ENCODE results near the gene ARHGAP15. TPM values are rescaled to one million over a fixed set of nuclear protein-coding genes. Genes with fewer than 3 reads are reported as not detected.

The ARHGAP15 gene
- total and polyA plus RNA-seq, 4 donors, result 3.8 to 17.9 (median 13.2) TPM

DNA sequence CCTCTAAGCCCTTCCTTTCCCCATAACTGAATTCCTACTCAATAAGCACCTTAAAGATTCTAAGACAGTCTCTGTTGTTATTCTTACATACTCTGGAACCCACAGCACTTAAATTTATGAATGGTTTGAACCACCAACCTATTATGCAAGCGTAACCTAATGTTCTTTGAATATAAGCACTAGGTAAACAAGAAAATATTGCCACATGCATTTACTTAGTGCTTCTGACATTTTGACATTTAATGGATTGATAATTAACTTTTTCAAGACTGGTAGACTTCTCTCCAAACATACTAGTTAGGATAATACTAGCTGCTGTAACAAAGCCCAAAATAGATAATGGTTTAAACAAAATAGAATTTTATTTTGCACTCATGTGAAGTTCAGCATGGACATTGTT lies 164.8 kb downstream of the ARHGAP15 start:
- TF ChIP-seq EGR1 (IDR thresholded peaks at IDR 0.05; ENCODE audit: low read depth in 2 of 2) (peak in 1 of 2 donors; percentile 51), FOXA2 (IDR thresholded peaks at IDR 0.05) (peak; percentile 99), JUND (IDR thresholded peaks at IDR 0.05) (peak in 1 of 2 donors; percentile 60), TAF1 (conservative IDR thresholded peaks at IDR 0.05) (no peak), HNF4A (conservative IDR thresholded peaks at IDR 0.05) (peak; percentile 42 to 71), SP1 (IDR thresholded peaks at IDR 0.05) (peak; percentile 41), NR2F2 (IDR thresholded peaks at IDR 0.05) (peak; percentile 84), ATF3 (IDR thresholded peaks at IDR 0.05) (no peak), HNF4G (IDR thresholded peaks at IDR 0.05) (no peak), YY1 (IDR thresholded peaks at IDR 0.05) (peak; percentile 88), MAX (IDR thresholded peaks at IDR 0.05) (peak; percentile 46), FOXA1 (IDR thresholded peaks at IDR 0.05) (peak; percentile 98), ZBTB33 (IDR thresholded peaks at IDR 0.05) (peak; percentile 68), CTCF (IDR thresholded peaks at IDR 0.05; ENCODE audit: low read depth, low read length, missing input control) (no peak), RXRA (IDR thresholded peaks at IDR 0.05) (peak; percentile 23 to 74), GABPA (IDR thresholded peaks at IDR 0.05 in 1 of 2, conservative IDR thresholded peaks at IDR 0.05 in 1 of 2) (no peak), RAD21 (IDR thresholded peaks at IDR 0.05) (peak; percentile 17 to 20)
- TF ChIP-seq, protein P1, sequence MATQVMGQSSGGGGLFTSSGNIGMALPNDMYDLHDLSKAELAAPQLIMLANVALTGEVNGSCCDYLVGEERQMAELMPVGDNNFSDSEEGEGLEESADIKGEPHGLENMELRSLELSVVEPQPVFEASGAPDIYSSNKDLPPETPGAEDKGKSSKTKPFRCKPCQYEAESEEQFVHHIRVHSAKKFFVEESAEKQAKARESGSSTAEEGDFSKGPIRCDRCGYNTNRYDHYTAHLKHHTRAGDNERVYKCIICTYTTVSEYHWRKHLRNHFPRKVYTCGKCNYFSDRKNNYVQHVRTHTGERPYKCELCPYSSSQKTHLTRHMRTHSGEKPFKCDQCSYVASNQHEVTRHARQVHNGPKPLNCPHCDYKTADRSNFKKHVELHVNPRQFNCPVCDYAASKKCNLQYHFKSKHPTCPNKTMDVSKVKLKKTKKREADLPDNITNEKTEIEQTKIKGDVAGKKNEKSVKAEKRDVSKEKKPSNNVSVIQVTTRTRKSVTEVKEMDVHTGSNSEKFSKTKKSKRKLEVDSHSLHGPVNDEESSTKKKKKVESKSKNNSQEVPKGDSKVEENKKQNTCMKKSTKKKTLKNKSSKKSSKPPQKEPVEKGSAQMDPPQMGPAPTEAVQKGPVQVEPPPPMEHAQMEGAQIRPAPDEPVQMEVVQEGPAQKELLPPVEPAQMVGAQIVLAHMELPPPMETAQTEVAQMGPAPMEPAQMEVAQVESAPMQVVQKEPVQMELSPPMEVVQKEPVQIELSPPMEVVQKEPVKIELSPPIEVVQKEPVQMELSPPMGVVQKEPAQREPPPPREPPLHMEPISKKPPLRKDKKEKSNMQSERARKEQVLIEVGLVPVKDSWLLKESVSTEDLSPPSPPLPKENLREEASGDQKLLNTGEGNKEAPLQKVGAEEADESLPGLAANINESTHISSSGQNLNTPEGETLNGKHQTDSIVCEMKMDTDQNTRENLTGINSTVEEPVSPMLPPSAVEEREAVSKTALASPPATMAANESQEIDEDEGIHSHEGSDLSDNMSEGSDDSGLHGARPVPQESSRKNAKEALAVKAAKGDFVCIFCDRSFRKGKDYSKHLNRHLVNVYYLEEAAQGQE (IDR thresholded peaks at IDR 0.05), result peak; percentile 39
- Histone ChIP-seq H3K4me1 (ENCODE audit: control insufficient read depth in 4 of 4, insufficient read depth in 4 of 4, low read length in 3 of 4) (peaks cover 0 to 1% (median 0%) of the 10 kb centered on the region in 4 donors), H3K27ac (ENCODE audit: low read depth in 1 of 2, low read length in 2 of 2) (no peak overlapping the region), H3K36me3 (ENCODE audit: control insufficient read depth in 4 of 4, insufficient read depth in 3 of 4, low read depth in 1 of 4, low read length in 3 of 4) (no peaks in the 10 kb centered on the region), H3K9me3 (ENCODE audit: control insufficient read depth in 4 of 4, low read length in 3 of 4) (peaks cover 0 to 3% (median 0%) of the 10 kb centered on the region in 4 donors), H3K4me3 (ENCODE audit: low read depth in 1 of 3, low read length in 3 of 3) (no peak overlapping the region), H3K9ac (ENCODE audit: low read depth in 1 of 2, low read length in 2 of 2) (no peak overlapping the region), H3K27me3 (ENCODE audit: control insufficient read depth in 4 of 4, insufficient read depth in 4 of 4, low read length in 3 of 4) (no peaks in the 10 kb centered on the region)
- WGBS, result 26% methylated on average over 1 of the region's 1 CpG
- no peak for DNase-seq (ENCODE audit: low spot score)

Data from liver (tissue), 9 donors.